Measurements from ENCODE around the gene THAP7.
"Not testable (repeated sequence)": the region's sequence is repeated elsewhere in the genome, so short reads cannot be mapped to it uniquely, and the experiment has no call there.

THAP7 gene

GRCh38 chr22:20978419-20978818, 23.5 kb downstream of the THAP7 start:
- no peak for DNase-seq (ENCODE audit: low read depth in 2 of 2)

GRCh38 chr22:20977516-20978170, 24.3 kb downstream of the THAP7 start:
- no peak for DNase-seq (ENCODE audit: low read depth in 2 of 2)

DNA sequence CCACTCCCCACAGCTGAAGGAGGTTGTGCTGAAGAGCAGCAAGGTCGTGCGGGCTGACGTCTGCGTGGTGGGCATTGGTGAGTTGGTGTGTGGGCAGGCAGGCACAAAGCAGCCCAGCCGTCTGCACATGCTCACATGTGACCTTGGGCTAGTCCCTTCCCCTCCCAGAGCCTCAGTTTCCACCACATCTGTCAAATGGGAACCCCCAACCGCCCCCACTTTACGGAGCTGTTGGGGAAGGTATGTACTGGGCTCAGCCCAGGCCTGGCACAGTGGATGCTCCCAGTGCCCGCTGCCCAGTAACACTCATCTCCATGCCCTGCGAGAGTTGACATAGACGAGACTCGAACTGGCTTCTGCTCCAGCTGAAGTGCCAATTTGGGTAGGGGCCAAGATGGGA, 24.9 kb downstream of the THAP7 start:
- DNase-seq (ENCODE audit: low read depth in 2 of 2), result no peak

DNA sequence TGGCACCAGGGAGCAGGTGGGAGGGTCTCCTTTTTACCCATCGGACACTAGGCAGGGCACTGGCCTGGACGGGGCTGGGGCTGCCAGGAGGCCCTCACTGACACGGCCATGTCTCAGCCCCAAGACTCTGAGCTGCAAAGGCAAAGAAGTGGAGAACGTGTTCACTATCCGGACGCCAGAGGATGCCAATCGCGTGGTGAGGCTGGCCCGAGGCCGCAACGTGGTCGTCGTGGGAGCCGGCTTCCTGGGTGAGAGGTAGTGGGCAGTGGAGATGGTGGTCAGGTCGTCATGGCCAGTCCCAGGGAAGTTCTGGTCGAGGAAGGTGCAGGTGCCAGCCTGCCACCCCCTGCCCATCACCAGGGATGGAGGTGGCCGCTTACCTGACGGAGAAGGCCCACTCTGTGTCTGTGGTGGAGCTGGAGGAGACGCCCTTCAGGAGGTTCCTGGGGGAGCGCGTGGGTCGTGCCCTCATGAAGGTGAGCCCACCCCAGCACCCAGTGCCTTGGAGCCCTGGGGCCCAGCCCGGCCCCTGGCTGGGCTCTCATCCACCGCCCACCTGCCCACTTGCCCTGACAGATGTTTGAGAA, 25.5 kb downstream of the THAP7 start:
- DNase-seq (ENCODE audit: low read depth in 2 of 2), result no peak

GRCh38 chr22:20975541-20976290, 26.2 kb downstream of the THAP7 start:
- DNase-seq (ENCODE audit: low read depth in 2 of 2), result no peak

DNA sequence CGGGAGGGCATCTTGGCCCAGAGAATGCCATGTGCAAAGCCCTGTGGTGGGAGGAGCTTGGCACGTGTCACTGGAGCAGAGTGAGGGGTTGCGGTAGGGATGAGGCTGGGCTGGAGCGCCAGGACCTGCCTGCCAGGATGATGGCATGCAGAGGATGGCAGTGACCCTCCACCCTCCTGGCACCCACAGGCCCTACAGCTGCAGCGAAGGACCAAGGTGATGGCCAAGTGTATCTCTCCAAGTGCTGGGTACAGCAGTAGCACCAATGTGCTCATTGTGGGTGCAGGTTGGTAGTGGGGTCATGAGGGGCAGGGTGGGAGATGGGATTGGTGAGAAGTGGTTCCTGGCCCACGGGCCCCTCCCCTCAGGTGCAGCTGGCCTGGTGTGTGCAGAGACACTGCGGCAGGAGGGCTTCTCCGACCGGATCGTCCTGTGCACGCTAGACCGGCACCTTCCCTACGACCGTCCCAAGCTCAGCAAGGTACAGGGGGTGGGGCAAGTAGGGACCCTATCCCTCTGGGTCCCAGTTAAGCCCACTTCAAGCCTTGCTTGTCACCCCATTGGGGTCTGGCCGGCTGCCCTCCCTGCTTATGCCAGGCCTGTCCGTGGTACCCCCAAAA, 27.5 kb downstream of the THAP7 start:
- DNase-seq (ENCODE audit: low read depth in 2 of 2), result no peak

- DNase-seq (ENCODE audit: low read depth in 2 of 2), result no peak
Measured at GRCh38 chr22:20973634-20974286, 28.2 kb downstream of the THAP7 start.

GRCh38 chr22:20972933-20973577, 28.9 kb downstream of the THAP7 start:
- DNase-seq (ENCODE audit: low read depth in 2 of 2), result no peak

- DNase-seq (ENCODE audit: low read depth in 2 of 2), result not testable (repeated sequence)
Measured at GRCh38 chr22:20972014-20972694, 29.8 kb downstream of the THAP7 start.

- DNase-seq (ENCODE audit: low read depth in 2 of 2), result no peak
Measured at GRCh38 chr22:20970939-20971657, 30.8 kb downstream of the THAP7 start.

DNA sequence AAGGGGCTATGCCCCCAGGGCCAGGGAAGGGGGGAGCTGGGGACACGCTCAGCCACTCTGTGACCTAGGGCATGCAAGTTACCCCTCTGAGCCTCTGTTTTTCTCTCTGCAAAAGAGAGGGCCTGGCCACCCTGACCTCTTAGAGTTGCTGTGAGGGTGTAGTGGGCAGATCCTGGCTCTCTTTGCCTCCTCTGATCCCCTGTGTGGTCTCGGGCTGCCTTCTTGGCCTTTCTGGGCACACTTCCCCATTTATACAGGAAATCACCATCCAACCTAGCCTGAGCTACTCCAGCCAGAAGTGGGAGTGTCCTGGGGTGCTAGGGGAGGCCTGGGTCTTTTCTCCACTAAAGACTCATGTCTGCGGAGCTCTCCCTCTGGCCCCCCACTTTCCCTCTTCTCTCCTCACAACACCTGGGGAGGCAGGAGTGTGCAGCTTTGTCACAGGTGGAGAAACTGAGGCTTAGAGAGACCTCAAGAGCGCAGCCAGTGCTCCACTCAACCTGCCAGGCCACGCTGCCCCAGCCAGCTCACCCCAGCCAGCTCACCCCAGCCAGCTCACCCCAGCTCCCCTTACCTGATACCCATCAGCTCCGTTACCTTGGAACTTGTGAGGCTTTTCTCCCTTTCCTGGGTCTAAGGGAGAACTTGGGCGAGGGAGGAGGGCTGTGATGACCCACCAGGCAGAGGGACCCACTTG, 33.5 kb downstream of the THAP7 start:
- DNase-seq (ENCODE audit: low read depth in 2 of 2), result no peak

DNA sequence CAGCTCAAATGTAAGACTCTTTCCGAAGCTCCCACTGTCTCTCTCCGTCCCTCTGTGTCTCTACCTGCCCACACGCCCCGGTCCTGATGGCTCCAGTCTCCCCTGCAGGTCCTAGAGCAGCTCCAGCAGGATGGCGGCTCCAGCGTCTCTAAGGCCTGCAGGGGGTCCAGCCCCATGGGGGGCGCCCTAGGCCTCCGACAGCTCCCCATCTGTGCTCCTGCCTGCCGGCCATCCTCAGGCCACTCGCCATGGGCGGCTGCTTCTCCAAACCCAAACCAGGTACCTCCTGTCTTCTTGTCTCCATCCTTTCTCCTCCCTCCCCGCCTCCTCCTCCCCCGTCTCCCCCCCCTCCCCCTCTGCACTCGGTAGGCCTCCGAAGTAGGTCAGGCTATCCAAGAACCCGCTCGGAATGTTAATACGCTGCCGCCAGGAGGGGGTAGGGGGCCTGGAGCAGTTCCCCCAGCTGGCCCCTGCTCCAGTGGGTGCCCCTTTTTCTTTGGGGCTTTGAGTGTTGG, 34.2 kb downstream of the THAP7 start:
- DNase-seq (ENCODE audit: low read depth in 2 of 2), result no peak

GRCh38 chr22:20966883-20967696, 34.8 kb downstream of the THAP7 start, which contains the start of gene AIFM3:
TSS of gene AIFM3 (plus strand) at chr22:20967255. CDS start at chr22:20967945, 690 bp downstream.
- no peak for DNase-seq (ENCODE audit: low read depth in 2 of 2)

- DNase-seq (ENCODE audit: low read depth in 2 of 2), result no peak
Measured at GRCh38 chr22:20965888-20966855, 35.7 kb downstream of the THAP7 start.

GRCh38 chr22:20965104-20965887, 36.6 kb downstream of the THAP7 start:
- no peak for DNase-seq (ENCODE audit: low read depth in 2 of 2)

- no peak for DNase-seq (ENCODE audit: low read depth in 2 of 2)
Measured at GRCh38 chr22:20964799-20965103, 37.2 kb downstream of the THAP7 start.
